Transverse colon (tissue), 3 donors: ENCODE measurements around the gene FAM89A.

Experiments
- EP300 ChIP-seq: sonication (generic); formaldehyde crosslinking; IDR thresholded peaks from one replicate; pipeline ENCODE4 v1.6.1; 2017; ENCODE audit warnings: antibody characterized with exemption, low read depth
- TF ChIP-seq, protein P1 (sequence below), 5 experiments: fragments of 200-600 bp in 3 of 5; fragments of 450-650 bp in 2 of 5; sonication (generic) in 3 of 5; IDR thresholded peaks; 1 replicate in 2 of 5; 2 replicates in 3 of 5; pipeline ENCODE4 v1.5.1; 2016 to 2017; ENCODE audit warnings: antibody characterized with exemption in 5 of 5, inconsistent platforms in 3 of 5, mild to moderate bottlenecking in 2 of 5, moderate library complexity in 1 of 5

GRCh38 chr1:230970432-230970831, 69.6 kb downstream of the FAM89A start:
- TF ChIP-seq EP300, result no peak
- TF ChIP-seq, protein P1, sequence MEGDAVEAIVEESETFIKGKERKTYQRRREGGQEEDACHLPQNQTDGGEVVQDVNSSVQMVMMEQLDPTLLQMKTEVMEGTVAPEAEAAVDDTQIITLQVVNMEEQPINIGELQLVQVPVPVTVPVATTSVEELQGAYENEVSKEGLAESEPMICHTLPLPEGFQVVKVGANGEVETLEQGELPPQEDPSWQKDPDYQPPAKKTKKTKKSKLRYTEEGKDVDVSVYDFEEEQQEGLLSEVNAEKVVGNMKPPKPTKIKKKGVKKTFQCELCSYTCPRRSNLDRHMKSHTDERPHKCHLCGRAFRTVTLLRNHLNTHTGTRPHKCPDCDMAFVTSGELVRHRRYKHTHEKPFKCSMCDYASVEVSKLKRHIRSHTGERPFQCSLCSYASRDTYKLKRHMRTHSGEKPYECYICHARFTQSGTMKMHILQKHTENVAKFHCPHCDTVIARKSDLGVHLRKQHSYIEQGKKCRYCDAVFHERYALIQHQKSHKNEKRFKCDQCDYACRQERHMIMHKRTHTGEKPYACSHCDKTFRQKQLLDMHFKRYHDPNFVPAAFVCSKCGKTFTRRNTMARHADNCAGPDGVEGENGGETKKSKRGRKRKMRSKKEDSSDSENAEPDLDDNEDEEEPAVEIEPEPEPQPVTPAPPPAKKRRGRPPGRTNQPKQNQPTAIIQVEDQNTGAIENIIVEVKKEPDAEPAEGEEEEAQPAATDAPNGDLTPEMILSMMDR (IDR thresholded peaks at IDR 0.05), result no peak
